PC-9 (cell line): Measurements from ENCODE around the gene CELF2. TPM values are rescaled to one million over a fixed set of nuclear protein-coding genes. Genes with fewer than 3 reads are reported as not detected.

Source experiments
- BruUV-seq: library from RNA; stranded (reverse); fragments of 400-500 nt; replicated peaks from 2 replicates; lab custom pipeline; 2021; lab: Mats Ljungman, UMichigan
- CTCF ChIA-PET: fragments of 300-600 bp; sonication (Branson Sonifier 250); formaldehyde crosslinking; loops from one replicate; lab custom pipeline; 2022; ENCODE audit warnings: antibody characterized with exemption; lab: Charles Lee
- POLR2A ChIA-PET: fragments of 300-600 bp; sonication (Branson Sonifier 250); formaldehyde crosslinking; loops from one replicate; lab custom pipeline; 2022; ENCODE audit warnings: antibody characterized with exemption; ENCODE audit not compliant: unreplicated experiment; lab: Charles Lee
- DNase-seq, 2 experiments: peaks; one replicate each; pipeline versions ENCODE4 v3.0.0 to v3.0.0-alpha.2; 2015 to 2022; ENCODE audit warnings: mixed read lengths in 1 of 2
- H2AFZ ChIP-seq: fragments of 200-600 bp; sonication (generic); 2 replicates; pipeline ENCODE4 v1.8.1; 2017; ENCODE audit warnings: antibody characterized with exemption
- H3F3A ChIP-seq: fragments of 200-600 bp; sonication (generic); 2 replicates; pipeline ENCODE4 v1.8.1; 2017; ENCODE audit warnings: antibody characterized with exemption, mild to moderate bottlenecking, low read depth; ENCODE audit not compliant: insufficient read depth
- H3K27ac ChIP-seq: fragments of 200-600 bp; sonication (generic); 2 replicates; pipeline ENCODE4 v1.6.1; 2016; ENCODE audit warnings: mixed run types
- H3K27me3 ChIP-seq: fragments of 200-600 bp; sonication (generic); 2 replicates; pipeline ENCODE4 v1.6.1; 2016; ENCODE audit warnings: low read depth, mixed run types; ENCODE audit not compliant: insufficient read depth
- H3K36me3 ChIP-seq: fragments of 200-600 bp; sonication (generic); 2 replicates; pipeline ENCODE4 v1.6.1; 2016; ENCODE audit warnings: low read depth, mixed run types
- H3K4me1 ChIP-seq: fragments of 200-600 bp; sonication (generic); replicated peaks from 2 replicates; pipeline ENCODE4 v1.6.1; 2016; ENCODE audit warnings: mixed run types; ENCODE audit not compliant: insufficient read depth
- H3K4me2 ChIP-seq: fragments of 200-600 bp; sonication (generic); 2 replicates; pipeline ENCODE4 v1.6.1; 2017; ENCODE audit warnings: mixed run types
- H3K4me3 ChIP-seq: fragments of 200-600 bp; sonication (generic); 2 replicates; pipeline ENCODE4 v1.6.1; 2016; ENCODE audit warnings: mixed run types
- H3K79me2 ChIP-seq: fragments of 200-600 bp; sonication (generic); 2 replicates; pipeline ENCODE4 v1.6.1; 2017; ENCODE audit warnings: low read depth, mixed run types
- H3K9me2 ChIP-seq: fragments of 200-600 bp; sonication (generic); 2 replicates; pipeline ENCODE4 v1.8.1; 2017; ENCODE audit warnings: mild to moderate bottlenecking; ENCODE audit not compliant: insufficient read depth
- H3K9me3 ChIP-seq: fragments of 200-600 bp; sonication (generic); 2 replicates; pipeline ENCODE4 v1.8.1; 2016; ENCODE audit warnings: low read depth; ENCODE audit not compliant: insufficient read depth
- H4K20me1 ChIP-seq: fragments of 200-600 bp; sonication (generic); 2 replicates; pipeline ENCODE4 v1.8.1; 2017; ENCODE audit not compliant: insufficient read depth
- EZH2 ChIP-seq: fragments of 200-600 bp; sonication (generic); IDR thresholded peaks from 2 replicates; pipeline ENCODE4 v1.8.0; 2017; ENCODE audit warnings: antibody characterized with exemption, low read depth
- intact Hi-C: fragments of 100-400 bp; cut with micrococcal nuclease; formaldehyde crosslinking; loops from one replicate; pipeline ENCODE4 v1.10.0; 2022; ENCODE audit not compliant: unreplicated experiment
- total RNA-seq: library from RNA; stranded (reverse); gene quantifications from 2 replicates; pipeline ENCODE4 v1.2.3, GENCODE V29; 2021
- TF ChIP-seq, protein P1 (sequence below): fragments of 200-600 bp; sonication (generic); conservative IDR thresholded peaks from 2 replicates; pipeline ENCODE4 v1.6.1; 2017; ENCODE audit warnings: mixed run types, antibody characterized with exemption, mild to moderate bottlenecking, moderate library complexity

The CELF2 gene
- total RNA-seq, 1 experiment from 2014 or later = not detected

GRCh38 chr10:11159543-11160215, 142.0 kb downstream of the CELF2 start:
- no peak overlapping the region for H3K27ac ChIP-seq
- H3K9me3 ChIP-seq = no peaks in the 10 kb centered on the region
- H2AFZ ChIP-seq = no peak overlapping the region
- no peaks in the 10 kb centered on the region for H4K20me1 ChIP-seq
- ChIA-PET CTCF (no interaction called here), POLR2A (no interaction called here)
- no peaks in the 10 kb centered on the region for H3K36me3 ChIP-seq
- BruUV-seq = no TSS peak
- intact Hi-C loops = no loop called here
- TF ChIP-seq EZH2 = no peak
- TF ChIP-seq, protein P1, sequence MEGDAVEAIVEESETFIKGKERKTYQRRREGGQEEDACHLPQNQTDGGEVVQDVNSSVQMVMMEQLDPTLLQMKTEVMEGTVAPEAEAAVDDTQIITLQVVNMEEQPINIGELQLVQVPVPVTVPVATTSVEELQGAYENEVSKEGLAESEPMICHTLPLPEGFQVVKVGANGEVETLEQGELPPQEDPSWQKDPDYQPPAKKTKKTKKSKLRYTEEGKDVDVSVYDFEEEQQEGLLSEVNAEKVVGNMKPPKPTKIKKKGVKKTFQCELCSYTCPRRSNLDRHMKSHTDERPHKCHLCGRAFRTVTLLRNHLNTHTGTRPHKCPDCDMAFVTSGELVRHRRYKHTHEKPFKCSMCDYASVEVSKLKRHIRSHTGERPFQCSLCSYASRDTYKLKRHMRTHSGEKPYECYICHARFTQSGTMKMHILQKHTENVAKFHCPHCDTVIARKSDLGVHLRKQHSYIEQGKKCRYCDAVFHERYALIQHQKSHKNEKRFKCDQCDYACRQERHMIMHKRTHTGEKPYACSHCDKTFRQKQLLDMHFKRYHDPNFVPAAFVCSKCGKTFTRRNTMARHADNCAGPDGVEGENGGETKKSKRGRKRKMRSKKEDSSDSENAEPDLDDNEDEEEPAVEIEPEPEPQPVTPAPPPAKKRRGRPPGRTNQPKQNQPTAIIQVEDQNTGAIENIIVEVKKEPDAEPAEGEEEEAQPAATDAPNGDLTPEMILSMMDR = no peak
- H3K4me2 ChIP-seq = no peak overlapping the region
- no peak for DNase-seq
- H3K4me1 ChIP-seq = no peaks in the 10 kb centered on the region
- no peaks in the 10 kb centered on the region for H3F3A ChIP-seq
- no peaks in the 10 kb centered on the region for H3K79me2 ChIP-seq
- H3K4me3 ChIP-seq = no peak overlapping the region
- no peaks in the 10 kb centered on the region for H3K9me2 ChIP-seq
- peaks cover 41% of the 10 kb centered on the region for H3K27me3 ChIP-seq

DNA sequence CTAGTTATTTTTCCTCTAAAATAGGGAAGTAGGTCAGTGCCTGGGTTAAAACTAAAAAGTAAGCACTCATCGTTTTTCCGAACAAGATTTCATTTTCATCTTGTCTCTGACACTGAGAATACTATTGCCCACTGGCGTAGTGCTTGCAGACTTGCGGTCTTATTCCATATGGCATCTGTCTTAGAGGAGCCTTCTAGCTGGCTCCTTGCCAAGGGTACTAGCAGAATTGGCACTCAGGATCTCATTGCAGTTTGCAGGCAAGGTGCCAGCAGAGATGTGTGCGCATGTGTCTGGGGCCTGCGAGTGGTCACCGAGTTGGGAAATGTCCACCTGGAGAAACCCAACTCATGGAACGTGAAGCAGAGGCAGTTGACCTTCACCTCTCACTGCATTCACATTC, 143.4 kb downstream of the CELF2 start:
- Histone ChIP-seq H3K4me1 (no peaks in the 10 kb centered on the region), H3K79me2 (no peaks in the 10 kb centered on the region), H3K9me3 (no peaks in the 10 kb centered on the region), H3K27me3 (peaks cover 33% of the 10 kb centered on the region), H3F3A (no peaks in the 10 kb centered on the region), H3K36me3 (no peaks in the 10 kb centered on the region), H3K4me3 (no peak overlapping the region), H2AFZ (no peak overlapping the region), H3K4me2 (no peak overlapping the region), H3K27ac (no peak overlapping the region), H3K9me2 (no peaks in the 10 kb centered on the region), H4K20me1 (no peaks in the 10 kb centered on the region)
- ChIA-PET CTCF (no interaction called here), POLR2A (no interaction called here)
- BruUV-seq = no TSS peak
- intact Hi-C loops = no loop called here
- no peak for DNase-seq
- TF ChIP-seq EZH2 = no peak
- TF ChIP-seq, protein P1 = no peak

- H3K27me3 ChIP-seq = peaks cover 29% of the 10 kb centered on the region
- no peaks in the 10 kb centered on the region for H3K9me3 ChIP-seq
- no peaks in the 10 kb centered on the region for H3K79me2 ChIP-seq
- H3K9me2 ChIP-seq = no peaks in the 10 kb centered on the region
- no peak overlapping the region for H3K4me2 ChIP-seq
- H3F3A ChIP-seq = no peaks in the 10 kb centered on the region
- TF ChIP-seq, protein P1 = no peak
- TF ChIP-seq EZH2 = no peak
- no peaks in the 10 kb centered on the region for H3K4me1 ChIP-seq
- H3K27ac ChIP-seq = no peak overlapping the region
- DNase-seq = no peak
- no peaks in the 10 kb centered on the region for H3K36me3 ChIP-seq
- H3K4me3 ChIP-seq = no peak overlapping the region
- H4K20me1 ChIP-seq = no peaks in the 10 kb centered on the region
- H2AFZ ChIP-seq = no peak overlapping the region
- POLR2A ChIA-PET = no interaction called here
- intact Hi-C loops = no loop called here
- CTCF ChIA-PET = no interaction called here
- no TSS peak for BruUV-seq
These were observed 144.2 kb downstream of the CELF2 start for GRCh38 chr10:11161910-11162309.
